HEK293T (cell line): Measurements from ENCODE around the gene EML3.

ENCODE experiments used
- FOXA1 ChIP-seq: fragments of 450-650 bp; IDR thresholded peaks from 2 replicates; pipeline ENCODE4 v1.6.1; 2016; ENCODE audit warnings: mild to moderate bottlenecking
- FOXK2 ChIP-seq: fragments of 450-650 bp; IDR thresholded peaks from 2 replicates; pipeline ENCODE4 v1.6.1; 2016; ENCODE audit warnings: mild to moderate bottlenecking
- L3MBTL2 ChIP-seq: fragments of 450-650 bp; conservative IDR thresholded peaks from 2 replicates; pipeline ENCODE4 v1.6.1; 2016; ENCODE audit warnings: mild to moderate bottlenecking
- NFRKB ChIP-seq: fragments of 450-650 bp; IDR thresholded peaks from 2 replicates; pipeline ENCODE4 v1.6.1; 2016; ENCODE audit warnings: mild to moderate bottlenecking, moderate library complexity
- SP1 ChIP-seq: fragments of 450-650 bp; IDR thresholded peaks from 2 replicates; pipeline ENCODE4 v1.6.1; 2017
- TARDBP ChIP-seq: fragments of 450-650 bp; IDR thresholded peaks from 2 replicates; pipeline ENCODE4 v1.6.1; 2016
- ZNF384 ChIP-seq: fragments of 450-650 bp; IDR thresholded peaks from 2 replicates; pipeline ENCODE4 v1.6.1; 2016
- TF ChIP-seq, protein P1 (sequence below): fragments of 450-650 bp; IDR thresholded peaks from 2 replicates; pipeline ENCODE4 v1.6.1; 2016

DNA sequence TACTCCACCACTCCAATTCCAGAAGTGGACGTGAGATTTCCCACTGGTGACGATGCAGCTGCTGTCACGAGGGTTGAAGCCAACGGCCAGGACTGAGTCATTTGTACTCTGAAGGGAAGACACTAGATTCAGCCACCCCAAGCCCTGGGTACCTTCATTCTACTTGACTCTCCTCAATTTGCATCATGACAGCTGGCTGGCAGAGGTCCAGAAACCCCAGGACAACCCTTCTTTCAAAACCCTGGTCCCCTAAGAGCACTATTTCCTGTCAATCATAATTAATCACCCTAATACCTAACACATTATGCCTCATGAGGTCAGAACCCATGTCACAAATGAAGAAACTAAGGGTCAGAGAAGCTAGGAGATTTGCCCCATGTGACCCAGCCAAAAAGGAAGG lies 4.9 kb downstream of the EML3 start:
- TF ChIP-seq SP1 (no peak), FOXA1 (no peak), FOXK2 (no peak), ZNF384 (no peak), NFRKB (no peak), L3MBTL2 (no peak), TARDBP (no peak)
- TF ChIP-seq, protein P1, sequence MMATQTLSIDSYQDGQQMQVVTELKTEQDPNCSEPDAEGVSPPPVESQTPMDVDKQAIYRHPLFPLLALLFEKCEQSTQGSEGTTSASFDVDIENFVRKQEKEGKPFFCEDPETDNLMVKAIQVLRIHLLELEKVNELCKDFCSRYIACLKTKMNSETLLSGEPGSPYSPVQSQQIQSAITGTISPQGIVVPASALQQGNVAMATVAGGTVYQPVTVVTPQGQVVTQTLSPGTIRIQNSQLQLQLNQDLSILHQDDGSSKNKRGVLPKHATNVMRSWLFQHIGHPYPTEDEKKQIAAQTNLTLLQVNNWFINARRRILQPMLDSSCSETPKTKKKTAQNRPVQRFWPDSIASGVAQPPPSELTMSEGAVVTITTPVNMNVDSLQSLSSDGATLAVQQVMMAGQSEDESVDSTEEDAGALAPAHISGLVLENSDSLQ: peak; percentile 60
